GM18951 (cell line): ENCODE measurements around the gene CPTP.

Experiments
- POLR2A ChIP-seq: IDR thresholded peaks from 4 replicates; pipeline ENCODE4 v1.6.1; 2011; ENCODE audit warnings: mild to moderate bottlenecking; ENCODE audit not compliant: insufficient read length, insufficient read depth; ENCODE audit errors: extremely low read depth
- in situ Hi-C: fragments of 300-500 bp; cut with MboI; formaldehyde crosslinking; loops from one replicate; pipeline ENCODE4 v1.12.0; 2022; ENCODE audit warnings: low sequenced_read_pairs, mixed read lengths, inconsistent platforms; ENCODE audit not compliant: unreplicated experiment

Gene CPTP

DNA sequence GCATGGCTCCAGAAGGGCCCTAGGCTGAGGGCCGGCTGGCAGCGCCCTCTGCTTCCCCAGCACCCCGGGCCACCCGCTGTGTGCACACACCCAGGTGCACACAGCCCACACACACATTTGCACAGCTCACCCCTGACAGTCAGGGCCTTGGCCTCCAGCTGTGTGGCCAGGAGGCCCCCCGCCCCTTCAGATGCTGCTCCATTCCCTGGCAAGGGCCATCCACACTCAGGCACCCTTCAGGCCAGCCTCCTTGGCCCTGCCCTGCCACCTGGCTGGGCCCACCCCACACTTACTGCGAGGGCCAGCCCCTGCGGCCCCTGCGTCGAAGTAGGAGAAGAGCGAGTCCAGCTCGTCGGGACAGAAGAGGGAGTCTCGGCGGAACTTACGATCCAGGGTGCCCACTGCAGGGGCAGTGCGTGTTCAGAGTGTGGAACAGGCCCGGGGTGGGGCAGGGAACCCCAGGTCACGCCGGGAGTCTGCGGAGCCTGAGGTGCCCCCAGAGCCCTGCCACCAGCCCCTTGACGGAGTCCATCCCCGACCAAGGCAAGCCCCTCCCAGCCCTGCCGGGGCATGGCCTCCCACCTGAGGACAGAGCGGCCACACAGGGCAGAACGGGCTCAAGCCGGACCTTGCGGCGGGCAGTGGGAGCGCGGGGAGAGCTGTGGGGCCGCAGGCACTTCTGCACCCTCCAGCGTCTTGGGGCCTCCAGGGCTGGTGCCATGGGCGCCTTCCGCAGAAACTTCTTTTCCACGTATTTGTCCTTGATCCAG is 29.3 kb upstream of the CPTP start:
- in situ Hi-C loops, result no loop called here
- no peak for TF ChIP-seq POLR2A

- no peak for TF ChIP-seq POLR2A
- in situ Hi-C loops, result no loop called here
Measured at GRCh38 chr1:1296070-1297061, 28.2 kb upstream of the CPTP start.

- no peak for TF ChIP-seq POLR2A
- in situ Hi-C loops, result no loop called here
Measured at GRCh38 chr1:1297802-1298424, 26.7 kb upstream of the CPTP start.

DNA sequence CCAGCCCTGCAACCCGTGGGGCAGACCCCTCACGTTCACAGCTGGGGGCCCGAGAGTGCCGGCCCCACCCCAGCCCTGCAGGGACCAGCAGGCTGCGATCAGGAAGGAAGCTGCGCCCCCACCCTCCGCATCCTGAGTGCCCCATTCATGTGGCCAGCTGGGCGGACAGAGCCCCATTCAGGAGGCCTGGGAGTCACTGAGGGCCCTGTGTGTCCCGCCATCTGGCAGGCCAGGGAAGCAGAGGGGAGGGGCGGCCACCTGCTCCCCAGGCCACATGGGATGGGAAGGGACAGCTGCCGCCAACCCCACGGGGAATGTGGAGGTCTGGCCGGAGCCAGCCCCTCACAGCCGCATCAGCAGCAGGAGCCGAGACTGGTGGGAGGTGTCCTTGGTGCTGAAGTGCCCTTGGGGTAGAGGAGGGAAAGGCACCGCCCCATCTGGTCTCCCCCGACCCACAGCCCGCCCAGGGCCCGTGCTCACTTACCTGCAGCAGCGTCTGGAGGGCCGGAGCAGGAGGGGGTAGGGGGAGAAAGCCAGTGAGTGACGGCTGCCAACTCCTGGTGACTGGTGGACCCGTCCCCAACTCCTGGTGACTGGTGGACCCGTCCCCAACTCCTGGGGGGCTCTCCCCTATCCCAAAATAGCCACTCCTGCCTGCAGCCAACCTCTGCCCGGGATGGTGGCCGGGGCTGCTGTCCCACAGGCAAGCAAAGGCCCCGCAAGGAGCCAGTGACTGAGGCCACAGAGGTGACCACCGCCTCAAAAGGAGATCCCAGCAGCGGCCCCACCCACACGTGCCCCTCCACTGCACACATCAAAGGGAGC is 25.5 kb upstream of the CPTP start:
- no peak for TF ChIP-seq POLR2A
- in situ Hi-C loops, result no loop called here

- in situ Hi-C loops, result no loop called here
- TF ChIP-seq POLR2A, result no peak
Measured at GRCh38 chr1:1299686-1300351, 24.8 kb upstream of the CPTP start.

GRCh38 chr1:1300352-1300739 is 24.3 kb upstream of the CPTP start:
- in situ Hi-C loops, result no loop called here

DNA sequence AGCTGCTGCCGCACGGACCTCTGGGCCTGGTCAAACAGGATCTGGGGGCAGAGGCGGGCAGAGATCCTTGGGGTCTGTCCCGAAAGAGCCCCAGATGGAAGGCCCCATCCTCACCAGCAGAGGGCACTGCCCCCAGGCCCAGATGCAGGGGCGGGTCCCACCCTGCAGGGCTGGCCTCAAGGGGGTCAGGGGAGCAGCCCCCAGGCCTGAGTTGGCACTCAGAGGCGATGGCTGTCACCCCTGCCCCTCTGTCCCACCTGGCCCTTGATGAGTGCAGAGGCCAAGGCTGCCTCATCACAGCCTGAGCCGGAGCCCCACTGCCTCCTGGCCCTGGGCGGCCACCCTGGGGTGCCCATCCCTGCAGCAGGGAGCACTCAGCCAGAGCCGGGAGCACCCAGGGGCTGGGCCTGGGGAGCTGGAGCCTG is 22.6 kb upstream of the CPTP start:
- in situ Hi-C loops, result no loop called here
- TF ChIP-seq POLR2A, result no peak

More at GRCh38 chr1:1300352-1300739, 24.3 kb upstream of the CPTP start:
- TF ChIP-seq POLR2A, result no peak

DNA sequence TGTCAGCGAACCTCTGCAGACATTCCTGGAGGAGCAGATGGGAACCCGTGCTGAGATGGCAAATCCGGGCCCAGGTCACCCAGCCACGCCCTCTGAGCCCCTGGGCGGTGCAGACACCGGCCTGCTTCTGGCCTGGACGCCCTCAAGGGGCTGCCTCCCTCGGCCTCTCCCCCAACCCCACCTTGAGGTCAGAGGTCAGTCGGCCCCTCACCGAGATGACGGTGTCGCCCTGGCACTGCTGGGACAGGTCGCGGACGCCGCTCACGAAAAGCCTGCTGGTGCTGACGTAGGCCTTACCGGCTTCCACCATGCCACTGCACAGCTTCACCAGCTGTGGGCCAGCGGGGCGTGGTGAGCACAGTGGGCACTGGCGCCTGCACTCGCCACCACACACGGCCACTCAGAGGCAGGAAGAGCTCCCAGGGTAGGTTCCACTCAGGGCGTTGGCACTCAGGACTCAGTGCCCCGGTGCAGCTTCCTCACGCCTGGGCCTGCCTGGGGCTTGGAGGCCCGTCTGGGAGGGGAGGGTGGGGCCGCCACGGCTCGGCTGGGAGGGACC is 21.6 kb upstream of the CPTP start:
- no peak for TF ChIP-seq POLR2A
- in situ Hi-C loops, result no loop called here

- TF ChIP-seq POLR2A, result no peak
- in situ Hi-C loops, result no loop called here
Measured at GRCh38 chr1:1303736-1304135, 20.9 kb upstream of the CPTP start.

- TF ChIP-seq POLR2A, result no peak
- in situ Hi-C loops, result no loop called here
Measured at GRCh38 chr1:1304331-1305299, 20.0 kb upstream of the CPTP start.
